Glomerular visceral epithelial cell (primary cell): ENCODE measurements around the gene PACS1.
A peak's percentile ranks its signal among the peaks of the same experiment; 100 is the strongest.

Experiments used
- DNase-seq: peaks from one replicate; pipeline ENCODE4 v3.0.0-alpha.2; 2016; ENCODE audit errors: extremely low spot score

PACS1 gene

GRCh38 chr11:66142370-66143263 is 72.5 kb downstream of the PACS1 start:
- peak; percentile 21 for DNase-seq

GRCh38 chr11:66143264-66143566 is 73.1 kb downstream of the PACS1 start:
- DNase-seq: no peak

- DNase-seq: no peak
These were observed 74.1 kb downstream of the PACS1 start for GRCh38 chr11:66143996-66144678.

- no peak for DNase-seq
These were observed 76.0 kb downstream of the PACS1 start for GRCh38 chr11:66146074-66146473.

GRCh38 chr11:66146940-66147339 is 76.9 kb downstream of the PACS1 start:
- DNase-seq: no peak

GRCh38 chr11:66150140-66150539 is 80.1 kb downstream of the PACS1 start:
- no peak for DNase-seq

- DNase-seq: no peak
These were observed 80.7 kb downstream of the PACS1 start for GRCh38 chr11:66150725-66151124.

- DNase-seq: no peak
These were observed 81.2 kb downstream of the PACS1 start for GRCh38 chr11:66151273-66151672.

GRCh38 chr11:66154109-66154508 is 84.0 kb downstream of the PACS1 start:
- DNase-seq: no peak

- no peak for DNase-seq
These were observed 85.5 kb downstream of the PACS1 start for GRCh38 chr11:66155387-66156073.

- no peak for DNase-seq
These were observed 87.3 kb downstream of the PACS1 start for GRCh38 chr11:66157182-66157864.

GRCh38 chr11:66158156-66158555 is 88.1 kb downstream of the PACS1 start:
- DNase-seq: no peak

GRCh38 chr11:66159324-66159984 is 89.4 kb downstream of the PACS1 start:
- DNase-seq: no peak

- no peak for DNase-seq
These were observed 90.6 kb downstream of the PACS1 start for GRCh38 chr11:66160709-66161108.

- DNase-seq: no peak
These were observed 98.2 kb downstream of the PACS1 start for GRCh38 chr11:66168289-66168688.

GRCh38 chr11:66172146-66172545 is 102.1 kb downstream of the PACS1 start:
- DNase-seq: peak; percentile 75

GRCh38 chr11:66176650-66177049 is 106.6 kb downstream of the PACS1 start:
- no peak for DNase-seq

- no peak for DNase-seq
These were observed 108.1 kb downstream of the PACS1 start for GRCh38 chr11:66178183-66178582.

- no peak for DNase-seq
These were observed 108.8 kb downstream of the PACS1 start for GRCh38 chr11:66178871-66179270.

- DNase-seq: no peak
These were observed 111.7 kb downstream of the PACS1 start for GRCh38 chr11:66181632-66182315.

- no peak for DNase-seq
These were observed 113.5 kb downstream of the PACS1 start for GRCh38 chr11:66183494-66184048.
